ENCODE results near the gene CAMTA2.
A peak's percentile ranks its signal among the peaks of the same experiment; 100 is the strongest.

Gene CAMTA2

GRCh38 chr17:4939796-4940554 lies 47.5 kb downstream of the CAMTA2 start, which contains the start of the genes RNF167 and SLC25A11:
TSS of gene RNF167 (plus strand) at chr17:4940268. CDS start at chr17:4940910, 642 bp downstream.
TSS of gene SLC25A11 (minus strand) at chr17:4940046. CDS start at chr17:4939910, 136 bp downstream.
- TF ChIP-seq POLR2AphosphoS5 (IDR thresholded peaks at IDR 0.05; ENCODE audit: low read depth, low read length) (peak; percentile 84), FOXP2 (optimal IDR thresholded peaks at IDR 0.05; ENCODE audit: borderline replicate concordance, extremely low read depth, extremely low read length, insufficient read depth) (peak; percentile 85), REST (IDR thresholded peaks at IDR 0.05; ENCODE audit: insufficient read depth in 1 of 2, low read depth in 2 of 2, low read length in 2 of 2) (peak in 1 of 2 experiments; percentile 46; a peak in 1 of 4 replicates), TAF1 (IDR thresholded peaks at IDR 0.05; ENCODE audit: borderline replicate concordance, insufficient read depth, low read length) (peak; percentile 85; the same call in 1 of the 2 replicates), SIN3A (IDR thresholded peaks at IDR 0.05; ENCODE audit: borderline replicate concordance, insufficient read depth, low read length) (peak; percentile 99; the same call in 1 of the 2 replicates)

- TF ChIP-seq FOXP2 (optimal IDR thresholded peaks at IDR 0.05; ENCODE audit: borderline replicate concordance, extremely low read depth, extremely low read length, insufficient read depth) (no peak), TAF1 (IDR thresholded peaks at IDR 0.05; ENCODE audit: borderline replicate concordance, insufficient read depth, low read length) (no peak), REST (IDR thresholded peaks at IDR 0.05; ENCODE audit: insufficient read depth in 1 of 2, low read depth in 2 of 2, low read length in 2 of 2) (no peak), SIN3A (IDR thresholded peaks at IDR 0.05; ENCODE audit: borderline replicate concordance, insufficient read depth, low read length) (no peak), POLR2AphosphoS5 (IDR thresholded peaks at IDR 0.05; ENCODE audit: low read depth, low read length) (no peak)
These were observed 48.0 kb downstream of the CAMTA2 start for GRCh38 chr17:4939546-4939795.

- TF ChIP-seq TAF1 (IDR thresholded peaks at IDR 0.05; ENCODE audit: borderline replicate concordance, insufficient read depth, low read length): no peak
- TF ChIP-seq POLR2AphosphoS5 (IDR thresholded peaks at IDR 0.05; ENCODE audit: low read depth, low read length): no peak; the same call in 1 of the 2 replicates
- TF ChIP-seq SIN3A (IDR thresholded peaks at IDR 0.05; ENCODE audit: borderline replicate concordance, insufficient read depth, low read length): no peak
- no peak for TF ChIP-seq REST (IDR thresholded peaks at IDR 0.05; ENCODE audit: insufficient read depth in 1 of 2, low read depth in 2 of 2, low read length in 2 of 2)
- no peak for TF ChIP-seq FOXP2 (optimal IDR thresholded peaks at IDR 0.05; ENCODE audit: borderline replicate concordance, extremely low read depth, extremely low read length, insufficient read depth)
These were observed 48.6 kb downstream of the CAMTA2 start for GRCh38 chr17:4938688-4939545.

- no peak for TF ChIP-seq FOXP2 (optimal IDR thresholded peaks at IDR 0.05; ENCODE audit: borderline replicate concordance, extremely low read depth, extremely low read length, insufficient read depth)
- TF ChIP-seq POLR2AphosphoS5 (IDR thresholded peaks at IDR 0.05; ENCODE audit: low read depth, low read length): no peak
- TF ChIP-seq REST (IDR thresholded peaks at IDR 0.05; ENCODE audit: insufficient read depth in 1 of 2, low read depth in 2 of 2, low read length in 2 of 2): no peak
- TF ChIP-seq TAF1 (IDR thresholded peaks at IDR 0.05; ENCODE audit: borderline replicate concordance, insufficient read depth, low read length): no peak
- TF ChIP-seq SIN3A (IDR thresholded peaks at IDR 0.05; ENCODE audit: borderline replicate concordance, insufficient read depth, low read length): no peak
These were observed 49.4 kb downstream of the CAMTA2 start for GRCh38 chr17:4938069-4938491.
